Glutamatergic neuron (in vitro differentiated cells): ENCODE data around the gene ZNRF3. TPM values are rescaled to one million over a fixed set of nuclear protein-coding genes. Genes with fewer than 3 reads are reported as not detected.

Experiments used
- DNase-seq: peaks from one replicate; pipeline ENCODE4 v3.0.0; 2022
- H3K27ac Mint-ChIP-seq: one replicate; pipeline ENCODE4 v1.8.0; 2020; ENCODE audit warnings: mild to moderate bottlenecking, mixed read lengths, inconsistent platforms; ENCODE audit not compliant: unreplicated experiment
- H3K27me3 Mint-ChIP-seq: one replicate; pipeline ENCODE4 v1.8.0; 2020; ENCODE audit warnings: mild to moderate bottlenecking, moderate library complexity, mixed read lengths, inconsistent platforms; ENCODE audit not compliant: unreplicated experiment
- H3K36me3 Mint-ChIP-seq: one replicate; pipeline ENCODE4 v1.8.0; 2020; ENCODE audit warnings: mild to moderate bottlenecking, mixed read lengths, inconsistent platforms; ENCODE audit not compliant: unreplicated experiment
- H3K4me1 Mint-ChIP-seq: one replicate; pipeline ENCODE4 v1.8.0; 2020; ENCODE audit warnings: mild to moderate bottlenecking, low read depth, mixed read lengths, inconsistent platforms; ENCODE audit not compliant: unreplicated experiment
- H3K4me3 Mint-ChIP-seq: one replicate; pipeline ENCODE4 v1.8.0; 2020; ENCODE audit warnings: mild to moderate bottlenecking, mixed read lengths, inconsistent platforms; ENCODE audit not compliant: unreplicated experiment
- H3K9me3 Mint-ChIP-seq: one replicate; pipeline ENCODE4 v1.8.0; 2020; ENCODE audit warnings: mild to moderate bottlenecking, moderate library complexity, mixed read lengths, inconsistent platforms; ENCODE audit not compliant: unreplicated experiment
- CTCF ChIP-seq: fragments of 200-600 bp; sonication (generic); IDR thresholded peaks from one replicate; pipeline ENCODE4 v1.5.0; 2021; ENCODE audit not compliant: partially characterized antibody, unreplicated experiment
- total RNA-seq: library from RNA; stranded (reverse); fragmentation: NEBNext Ultra II Directional; extraction: Animal tissue kit (Norgen Biotek cat#: 25700); gene quantifications from one replicate; pipeline ENCODE4 v1.2.1, GENCODE V29; 2021; ENCODE audit not compliant: unreplicated experiment

The ZNRF3 gene
- total RNA-seq, 1 donor from 2014 or later, result 8.3 TPM

DNA sequence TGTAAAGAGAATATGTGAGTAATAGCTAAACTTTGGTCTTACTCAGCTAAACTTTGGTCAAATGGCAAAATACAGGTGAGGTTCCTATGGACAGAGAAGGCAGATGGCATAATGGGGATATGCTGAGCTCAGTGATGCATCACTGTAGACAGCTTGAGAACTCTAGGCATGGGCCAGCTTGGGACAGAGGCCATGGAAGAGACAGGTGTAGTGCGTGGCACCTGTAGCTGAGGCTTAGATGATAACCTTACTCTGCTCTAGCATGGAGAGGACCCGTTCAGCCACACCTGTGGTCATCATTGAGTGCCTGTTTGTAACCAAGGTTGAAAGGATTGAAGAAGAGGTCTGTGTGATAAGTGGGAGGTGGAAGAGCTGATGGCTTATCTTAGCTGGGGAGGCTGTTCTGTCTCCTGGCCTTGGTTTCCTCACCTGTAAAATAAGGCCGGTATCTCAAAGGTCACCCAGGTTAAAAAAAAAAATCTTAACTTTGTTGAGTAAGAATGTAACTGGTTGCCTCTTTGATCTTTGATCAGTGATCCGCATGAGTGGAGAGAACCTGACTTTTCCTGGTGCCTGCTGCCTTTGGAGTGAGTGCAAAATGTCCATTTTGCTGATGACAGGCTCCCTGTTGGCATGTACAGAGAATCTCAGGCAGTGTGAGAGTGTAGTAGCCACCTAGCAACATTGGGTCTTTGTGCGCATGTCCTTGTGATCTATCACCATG lies 48.6 kb downstream of the ZNRF3 start:
- Mint-ChIP-seq H3K27ac (peak overlapping the region; percentile 92), H3K4me3 (peak overlapping the region; percentile 64), H3K27me3 (peaks cover 9% of the 10 kb centered on the region), H3K36me3 (no peaks in the 10 kb centered on the region), H3K4me1 (peaks cover 57% of the 10 kb centered on the region), H3K9me3 (peaks cover 3% of the 10 kb centered on the region)
- DNase-seq, result no peak
- no peak for TF ChIP-seq CTCF

DNA sequence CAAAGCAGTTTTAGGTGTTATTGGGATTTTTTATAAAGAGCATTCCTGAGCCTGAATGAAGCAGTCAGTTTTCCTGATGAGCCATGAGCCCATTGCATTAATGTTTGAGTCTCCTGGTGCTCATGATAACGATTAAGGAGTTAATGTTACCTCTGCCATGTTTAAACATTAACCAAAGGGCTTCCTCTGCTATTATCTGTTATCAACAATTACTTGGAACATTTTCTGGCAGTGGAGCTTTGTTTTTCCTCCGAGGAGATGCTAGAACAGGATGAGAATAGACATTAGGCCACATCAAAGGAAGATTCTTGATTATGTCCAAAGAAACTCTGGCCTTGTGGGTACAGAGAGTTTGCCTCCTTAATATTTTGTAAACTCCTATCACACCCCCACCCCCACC lies 49.9 kb downstream of the ZNRF3 start:
- no peaks in the 10 kb centered on the region for H3K36me3 Mint-ChIP-seq
- no peak for TF ChIP-seq CTCF
- H3K4me1 Mint-ChIP-seq, result peaks cover 58% of the 10 kb centered on the region
- no peak overlapping the region for H3K27ac Mint-ChIP-seq
- DNase-seq, result no peak
- H3K27me3 Mint-ChIP-seq, result peaks cover 9% of the 10 kb centered on the region
- peaks cover 3% of the 10 kb centered on the region for H3K9me3 Mint-ChIP-seq
- no peak overlapping the region for H3K4me3 Mint-ChIP-seq

GRCh38 chr22:28934026-28934425 lies 50.7 kb downstream of the ZNRF3 start:
- H3K27ac Mint-ChIP-seq, result no peak overlapping the region
- TF ChIP-seq CTCF, result no peak
- peaks cover 58% of the 10 kb centered on the region for H3K4me1 Mint-ChIP-seq

GRCh38 chr22:28935140-28935539 lies 51.8 kb downstream of the ZNRF3 start:
- Mint-ChIP-seq H3K9me3 (peaks cover 3% of the 10 kb centered on the region), H3K4me3 (no peak overlapping the region), H3K27ac (no peak overlapping the region), H3K36me3 (no peaks in the 10 kb centered on the region), H3K27me3 (peaks cover 9% of the 10 kb centered on the region), H3K4me1 (peaks cover 60% of the 10 kb centered on the region)
- no peak for DNase-seq
- TF ChIP-seq CTCF, result no peak

More at GRCh38 chr22:28934026-28934425, 50.7 kb downstream of the ZNRF3 start:
- DNase-seq, result no peak
- Mint-ChIP-seq H3K9me3 (peaks cover 3% of the 10 kb centered on the region), H3K27me3 (peaks cover 9% of the 10 kb centered on the region), H3K36me3 (no peaks in the 10 kb centered on the region), H3K4me3 (no peak overlapping the region)

DNA sequence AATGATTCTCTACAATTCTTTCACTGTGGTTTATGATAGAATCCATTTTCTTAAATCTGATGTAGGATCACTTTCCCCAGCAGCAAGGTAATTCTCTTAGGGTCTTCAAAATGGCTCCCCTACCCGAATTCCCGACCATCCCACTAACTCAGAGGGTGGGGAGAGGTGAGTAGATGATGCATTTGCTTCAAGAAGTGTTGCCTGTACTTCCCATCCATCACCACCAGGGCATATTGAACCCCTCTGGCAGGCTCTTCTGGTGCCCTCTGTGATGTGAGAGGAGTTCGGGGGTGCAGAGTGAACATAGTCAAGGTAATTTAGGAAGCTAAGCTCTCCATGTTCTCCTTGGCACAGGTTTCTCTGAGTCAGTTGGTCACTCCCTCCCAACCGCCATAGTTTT lies 52.3 kb downstream of the ZNRF3 start:
- peaks cover 9% of the 10 kb centered on the region for H3K27me3 Mint-ChIP-seq

More for the DNA sequence above, 52.3 kb downstream of the ZNRF3 start:
- Mint-ChIP-seq H3K4me3 (no peak overlapping the region), H3K9me3 (peaks cover 3% of the 10 kb centered on the region), H3K36me3 (no peaks in the 10 kb centered on the region), H3K4me1 (peaks cover 58% of the 10 kb centered on the region), H3K27ac (no peak overlapping the region)
- peak; percentile 49 for TF ChIP-seq CTCF
- no peak for DNase-seq
